ENCODE measurements around the gene RGCC.

DNA sequence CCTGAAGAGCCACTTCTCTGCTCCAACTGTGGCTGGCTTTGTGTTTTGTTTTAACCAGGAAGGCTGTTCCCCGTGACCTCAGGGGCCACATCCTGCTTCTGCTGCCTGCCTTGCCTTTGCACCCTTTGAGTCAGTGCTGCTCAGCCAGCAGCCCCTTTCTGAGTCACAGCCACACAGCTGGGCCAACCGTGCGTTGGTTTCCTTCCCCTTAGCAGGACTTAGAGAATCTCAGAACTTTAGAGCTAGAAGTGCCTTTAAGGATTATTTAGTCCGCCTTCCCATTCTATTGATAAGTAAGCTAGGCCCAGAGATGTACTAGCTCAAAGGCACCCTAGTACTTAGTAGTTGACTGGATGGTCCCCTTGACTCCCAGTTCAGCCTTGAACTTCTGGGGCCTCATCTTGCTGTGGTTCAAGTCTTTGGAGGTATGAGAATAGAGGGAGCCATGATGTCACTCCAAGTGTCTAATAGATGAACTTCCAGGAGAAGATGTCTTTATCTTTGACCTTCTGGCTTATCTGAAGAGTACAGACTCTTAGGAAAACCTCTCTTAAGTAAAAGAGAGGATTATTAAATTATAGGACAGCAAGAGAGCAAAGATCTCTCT lies 8.0 kb downstream of the RGCC start:
- TF ChIP-seq, protein P1, sequence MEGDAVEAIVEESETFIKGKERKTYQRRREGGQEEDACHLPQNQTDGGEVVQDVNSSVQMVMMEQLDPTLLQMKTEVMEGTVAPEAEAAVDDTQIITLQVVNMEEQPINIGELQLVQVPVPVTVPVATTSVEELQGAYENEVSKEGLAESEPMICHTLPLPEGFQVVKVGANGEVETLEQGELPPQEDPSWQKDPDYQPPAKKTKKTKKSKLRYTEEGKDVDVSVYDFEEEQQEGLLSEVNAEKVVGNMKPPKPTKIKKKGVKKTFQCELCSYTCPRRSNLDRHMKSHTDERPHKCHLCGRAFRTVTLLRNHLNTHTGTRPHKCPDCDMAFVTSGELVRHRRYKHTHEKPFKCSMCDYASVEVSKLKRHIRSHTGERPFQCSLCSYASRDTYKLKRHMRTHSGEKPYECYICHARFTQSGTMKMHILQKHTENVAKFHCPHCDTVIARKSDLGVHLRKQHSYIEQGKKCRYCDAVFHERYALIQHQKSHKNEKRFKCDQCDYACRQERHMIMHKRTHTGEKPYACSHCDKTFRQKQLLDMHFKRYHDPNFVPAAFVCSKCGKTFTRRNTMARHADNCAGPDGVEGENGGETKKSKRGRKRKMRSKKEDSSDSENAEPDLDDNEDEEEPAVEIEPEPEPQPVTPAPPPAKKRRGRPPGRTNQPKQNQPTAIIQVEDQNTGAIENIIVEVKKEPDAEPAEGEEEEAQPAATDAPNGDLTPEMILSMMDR (conservative IDR thresholded peaks at IDR 0.05): no peak
- no peak for TF ChIP-seq EZH2 (IDR thresholded peaks at IDR 0.05; ENCODE audit: low read depth)
